Mesenchymal stem cell (in vitro differentiated cells and primary cell): ENCODE results near the gene TRIM46.
"Not testable (repeated sequence)": the region's sequence is repeated elsewhere in the genome, so short reads cannot be mapped to it uniquely, and the experiment has no call there.

ENCODE experiments used
- DNase-seq: peaks from one replicate; pipeline ENCODE4 v3.0.0-alpha.2; 2013
- H2AFZ ChIP-seq: one replicate; pipeline ENCODE4 v1.6.1; 2013; ENCODE audit warnings: low read depth, mild to moderate bottlenecking, control low read depth, inconsistent platforms, low read length, moderate library complexity
- H2AK5ac ChIP-seq: 2 replicates; pipeline ENCODE4 v1.6.1; 2013; ENCODE audit warnings: low read length, moderate library complexity, mild to moderate bottlenecking, inconsistent platforms; ENCODE audit not compliant: severe bottlenecking
- H2BK120ac ChIP-seq: one replicate; pipeline ENCODE4 v1.6.1; 2013; ENCODE audit warnings: low read depth, mild to moderate bottlenecking, inconsistent platforms, low read length, moderate library complexity
- H2BK12ac ChIP-seq, 2 experiments: one replicate each; pipeline ENCODE4 v1.6.1; 2013; ENCODE audit warnings: inconsistent platforms in 2 of 2, low read length in 2 of 2, mild to moderate bottlenecking in 2 of 2, moderate library complexity in 2 of 2, control low read depth in 1 of 2
- H2BK15ac ChIP-seq: one replicate; pipeline ENCODE4 v1.6.1; 2013; ENCODE audit warnings: mild to moderate bottlenecking, low read depth, inconsistent platforms; ENCODE audit not compliant: poor library complexity, severe bottlenecking
- H2BK5ac ChIP-seq: 2 replicates; pipeline ENCODE4 v1.6.1; 2013; ENCODE audit warnings: low read depth, mild to moderate bottlenecking, low read length, control low read depth, inconsistent platforms; ENCODE audit not compliant: poor library complexity, severe bottlenecking
- H3K14ac ChIP-seq, 2 experiments: one replicate each; pipeline ENCODE4 v1.6.1; 2013; ENCODE audit warnings: inconsistent platforms in 2 of 2, low read length in 2 of 2, control low read depth in 1 of 2, mild to moderate bottlenecking in 1 of 2, moderate library complexity in 1 of 2
- H3K18ac ChIP-seq, 2 experiments: one replicate each; pipeline ENCODE4 v1.6.1; 2013; ENCODE audit warnings: inconsistent platforms in 2 of 2, low read length in 2 of 2, control low read depth in 1 of 2, low read depth in 1 of 2, mild to moderate bottlenecking in 1 of 2
- H3K23ac ChIP-seq, 2 experiments: one replicate each; pipeline ENCODE4 v1.6.1; 2013; ENCODE audit warnings: inconsistent platforms in 2 of 2, low read length in 2 of 2, mild to moderate bottlenecking in 2 of 2, moderate library complexity in 2 of 2, control low read depth in 1 of 2
- H3K27ac ChIP-seq: 2 replicates; pipeline ENCODE4 v1.5.1; 2013; ENCODE audit warnings: mild to moderate bottlenecking, moderate library complexity, low read length, control low read depth, inconsistent platforms; ENCODE audit not compliant: poor library complexity, severe bottlenecking
- H3K27me3 ChIP-seq, 2 experiments: 2 replicates each; pipeline versions ENCODE4 v1.6.1 to v1.7.0; 2013; ENCODE audit warnings: low read length in 2 of 2, mild to moderate bottlenecking in 2 of 2, moderate library complexity in 2 of 2, control low read depth in 1 of 2, inconsistent platforms in 1 of 2; ENCODE audit not compliant: control insufficient read depth in 1 of 2, insufficient read depth in 1 of 2
- H3K36me3 ChIP-seq, 2 experiments: 2 replicates each; pipeline versions ENCODE4 v1.6.1 to v1.7.0; 2013; ENCODE audit warnings: low read length in 2 of 2, control low read depth in 1 of 2, inconsistent platforms in 1 of 2, low read depth in 1 of 2, mild to moderate bottlenecking in 1 of 2; ENCODE audit not compliant: insufficient read depth in 2 of 2, control insufficient read depth in 1 of 2
- H3K4ac ChIP-seq, 2 experiments: one replicate each; pipeline ENCODE4 v1.6.1; 2013; ENCODE audit warnings: inconsistent platforms in 2 of 2, low read length in 2 of 2, mild to moderate bottlenecking in 2 of 2, moderate library complexity in 2 of 2, control low read depth in 1 of 2, low read depth in 1 of 2
- H3K4me1 ChIP-seq: 2 replicates; pipeline ENCODE4 v1.6.1; 2013; ENCODE audit warnings: low read depth, low read length, control low read depth; ENCODE audit not compliant: control insufficient read depth, insufficient read depth
- H3K4me2 ChIP-seq: 2 replicates; pipeline ENCODE4 v1.6.1; 2013; ENCODE audit warnings: low read length, mild to moderate bottlenecking, inconsistent platforms; ENCODE audit not compliant: poor library complexity, severe bottlenecking
- H3K4me3 ChIP-seq, 2 experiments: 2 replicates each; pipeline versions ENCODE4 v1.5.1 to v1.7.0; 2013; ENCODE audit warnings: low read length in 2 of 2, mild to moderate bottlenecking in 2 of 2, control low read depth in 1 of 2, low read depth in 1 of 2; ENCODE audit not compliant: insufficient read depth in 1 of 2
- H3K79me1 ChIP-seq: replicated peaks from 2 replicates; pipeline ENCODE4 v1.6.1; 2013; ENCODE audit warnings: mild to moderate bottlenecking, control low read depth, low read length, inconsistent platforms; ENCODE audit not compliant: poor library complexity, severe bottlenecking
- H3K9ac ChIP-seq: 2 replicates; pipeline ENCODE4 v1.7.0; 2013; ENCODE audit warnings: mild to moderate bottlenecking, low read length, moderate library complexity
- H3K9me3 ChIP-seq: 2 replicates; pipeline ENCODE4 v1.7.0; 2013; ENCODE audit warnings: mild to moderate bottlenecking, low read length; ENCODE audit not compliant: control insufficient read depth
- H4K8ac ChIP-seq: one replicate; pipeline ENCODE4 v1.6.1; 2013; ENCODE audit warnings: inconsistent platforms, mild to moderate bottlenecking, low read length, moderate library complexity
- H4K91ac ChIP-seq: one replicate; pipeline ENCODE4 v1.6.1; 2013; ENCODE audit warnings: mild to moderate bottlenecking, low read length, inconsistent platforms
- whole genome bisulfite sequencing: methylation state at CpG from one replicate; pipeline ENCODE4 v1.1.7; 2013; ENCODE audit warnings: mixed read lengths; 5-methylcytosine and 5-hydroxymethylcytosine counted together

TRIM46 gene

GRCh38 chr1:155145491-155145890, 28.2 kb upstream of the TRIM46 start:
- Histone ChIP-seq H3K4ac (no peak overlapping the region), H2AK5ac (no peak overlapping the region), H2BK120ac (no peak overlapping the region), H3K36me3 (no peaks in the 10 kb centered on the region), H3K4me1 (peaks cover 1% of the 10 kb centered on the region), H4K8ac (no peak overlapping the region), H4K91ac (no peak overlapping the region), H2AFZ (no peak overlapping the region), H2BK12ac (no peak overlapping the region), H3K9ac (no peak overlapping the region), H3K27ac (no peak overlapping the region), H3K27me3 (peaks cover 5 to 26% of the 10 kb centered on the region in 2 experiments), H3K14ac (no peak overlapping the region), H3K18ac (no peak overlapping the region), H2BK15ac (no peak overlapping the region), H2BK5ac (no peak overlapping the region), H3K4me2 (no peak overlapping the region), H3K23ac (no peak overlapping the region), H3K9me3 (no peaks in the 10 kb centered on the region), H3K4me3 (no peak overlapping the region), H3K79me1 (no peaks in the 10 kb centered on the region)
- no peak for DNase-seq
- no CpG with 5 or more reads among the region's 3 CpGs for WGBS

DNA sequence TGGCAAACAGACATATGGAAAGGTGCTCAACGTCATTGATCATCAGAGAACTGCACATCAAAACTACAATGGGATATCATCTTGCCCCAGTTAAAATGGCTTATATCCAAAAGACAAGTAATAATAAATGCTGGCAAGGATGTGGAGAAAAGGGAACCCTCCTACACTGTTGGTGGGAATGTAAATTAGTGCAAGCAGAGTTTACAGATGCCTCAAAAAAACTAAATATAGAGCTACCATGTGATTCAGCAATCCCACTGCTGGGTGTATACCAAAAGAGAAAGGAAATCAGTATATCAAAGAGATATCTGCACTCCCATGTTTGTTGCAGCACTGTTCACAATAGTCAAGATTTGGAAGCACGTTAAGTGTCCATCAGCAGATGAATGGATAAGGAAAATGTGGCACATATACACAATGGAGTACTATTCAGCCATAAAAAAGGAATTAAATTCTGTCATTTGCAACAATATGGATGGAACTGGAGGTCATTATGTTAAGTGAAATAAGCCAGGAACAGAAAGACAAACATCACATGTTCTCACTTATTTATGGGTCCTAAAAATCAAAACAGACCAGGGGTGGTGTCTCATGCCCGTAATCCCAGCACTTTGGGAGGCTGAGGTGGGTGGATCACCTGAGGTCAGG, 17.5 kb upstream of the TRIM46 start:
- not testable (repeated sequence) for H4K91ac ChIP-seq, H3K4ac ChIP-seq, H3K36me3 ChIP-seq, H3K27ac ChIP-seq, H3K23ac ChIP-seq, H3K4me2 ChIP-seq, H2BK5ac ChIP-seq, H2BK120ac ChIP-seq, H3K9me3 ChIP-seq, H3K14ac ChIP-seq, H3K4me3 ChIP-seq, DNase-seq, H3K4me1 ChIP-seq, H2BK15ac ChIP-seq, H2AFZ ChIP-seq, H3K9ac ChIP-seq, H2BK12ac ChIP-seq, H4K8ac ChIP-seq, H3K79me1 ChIP-seq, H2AK5ac ChIP-seq, H3K18ac ChIP-seq
- peaks cover 4 to 18% of the 10 kb centered on the region in 2 experiments for H3K27me3 ChIP-seq
- WGBS: 59% methylated on average over 3 of the region's 3 CpGs

GRCh38 chr1:155158991-155159390, 14.7 kb upstream of the TRIM46 start:
- H2BK15ac ChIP-seq: no peak overlapping the region
- no peak overlapping the region for H2BK5ac ChIP-seq
- H3K4me3 ChIP-seq: no peak overlapping the region
- no peak for DNase-seq
- H4K8ac ChIP-seq: no peak overlapping the region
- H3K14ac ChIP-seq: no peak overlapping the region
- H3K27ac ChIP-seq: no peak overlapping the region
- H2BK12ac ChIP-seq: no peak overlapping the region
- H3K36me3 ChIP-seq: no peaks in the 10 kb centered on the region
- H4K91ac ChIP-seq: no peak overlapping the region
- H2BK120ac ChIP-seq: no peak overlapping the region
- 89% methylated on average over 1 of the region's 1 CpG for WGBS
- H3K4ac ChIP-seq: no peak overlapping the region
- no peak overlapping the region for H3K9ac ChIP-seq
- no peaks in the 10 kb centered on the region for H3K9me3 ChIP-seq
- H2AFZ ChIP-seq: no peak overlapping the region
- H3K27me3 ChIP-seq: peaks cover 4 to 7% of the 10 kb centered on the region in 2 experiments
- no peak overlapping the region for H3K18ac ChIP-seq
- no peaks in the 10 kb centered on the region for H3K79me1 ChIP-seq
- no peak overlapping the region for H3K23ac ChIP-seq
- H3K4me2 ChIP-seq: no peak overlapping the region
- H3K4me1 ChIP-seq: no peaks in the 10 kb centered on the region
- no peak overlapping the region for H2AK5ac ChIP-seq

DNA sequence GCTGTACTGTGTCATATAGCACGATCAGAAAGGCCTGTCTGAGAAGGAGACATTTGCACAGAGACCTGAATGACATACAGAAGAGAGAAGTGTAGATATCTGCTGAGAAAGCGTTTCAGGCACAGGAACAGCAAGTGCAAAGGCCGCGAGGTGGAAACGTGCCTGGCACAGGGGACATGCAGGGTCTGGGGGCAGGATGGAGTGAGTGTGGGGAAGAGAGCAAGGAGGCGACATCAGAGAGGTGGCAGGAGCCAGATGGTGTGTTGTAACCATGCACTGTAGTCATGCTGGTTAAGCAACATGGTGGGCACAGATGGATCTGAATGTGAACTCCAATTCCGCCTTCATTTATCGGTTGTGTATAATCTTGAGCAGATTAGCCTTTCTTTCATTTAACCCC, 13.5 kb upstream of the TRIM46 start:
- Histone ChIP-seq H3K18ac (no peak overlapping the region), H2BK15ac (no peak overlapping the region), H3K4me1 (no peaks in the 10 kb centered on the region), H3K14ac (no peak overlapping the region), H3K4me3 (no peak overlapping the region), H2BK120ac (no peak overlapping the region), H3K4me2 (no peak overlapping the region), H2BK5ac (no peak overlapping the region), H3K9me3 (no peaks in the 10 kb centered on the region), H3K23ac (no peak overlapping the region), H3K79me1 (no peaks in the 10 kb centered on the region), H3K27ac (no peak overlapping the region), H3K9ac (no peak overlapping the region), H4K91ac (no peak overlapping the region), H3K27me3 (peaks cover 4 to 7% of the 10 kb centered on the region in 2 experiments), H2BK12ac (no peak overlapping the region), H2AFZ (no peak overlapping the region), H3K4ac (no peak overlapping the region), H3K36me3 (no peaks in the 10 kb centered on the region), H2AK5ac (no peak overlapping the region), H4K8ac (no peak overlapping the region)
- 86% methylated on average over 6 of the region's 8 CpGs for WGBS
- DNase-seq: no peak
